HG03196 (cell line): ENCODE results near the gene TBC1D20.
"Not testable (repeated sequence)": the region's sequence is repeated elsewhere in the genome, so short reads cannot be mapped to it uniquely, and the experiment has no call there.

ENCODE experiments used
- ATAC-seq: cut with Tn5 transposase; IDR thresholded peaks from one replicate; pipeline ENCODE4 v1.9.1; 2021; ENCODE audit not compliant: unreplicated experiment

TBC1D20 gene

DNA sequence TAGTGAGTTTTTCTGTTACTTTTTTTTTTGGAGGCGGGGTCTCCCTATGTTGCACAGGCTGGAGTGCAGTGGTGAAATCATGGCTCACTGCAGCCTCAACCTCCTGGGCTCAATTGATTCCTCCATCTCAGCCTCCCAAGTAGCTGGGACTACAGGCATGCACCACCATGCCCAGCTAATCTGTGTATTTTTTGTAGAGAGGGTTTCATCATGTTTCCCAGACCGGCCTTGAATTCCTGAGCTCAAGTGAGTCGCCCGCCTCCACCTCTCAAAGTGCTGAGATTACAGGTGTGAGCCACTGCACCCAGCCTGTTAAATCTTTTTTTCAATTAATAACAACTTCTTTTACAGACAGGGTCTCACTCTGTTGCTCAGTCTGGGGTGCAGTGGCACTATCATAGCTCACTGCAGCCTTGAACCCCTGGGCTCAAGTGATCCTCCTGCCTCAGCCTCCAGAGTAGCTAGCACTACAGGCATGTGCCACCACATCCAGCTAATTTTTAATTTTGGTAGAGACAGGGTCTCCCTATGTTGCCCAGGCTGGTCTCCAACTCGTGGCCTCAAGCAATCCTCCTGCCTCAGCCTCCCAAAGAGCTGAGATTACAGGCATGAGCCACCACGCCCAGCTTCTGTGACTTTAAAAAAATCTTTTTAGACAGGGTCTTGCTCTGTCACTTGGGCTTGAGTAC lies 14.4 kb upstream of the TBC1D20 start:
- ATAC-seq = not testable (repeated sequence)

DNA sequence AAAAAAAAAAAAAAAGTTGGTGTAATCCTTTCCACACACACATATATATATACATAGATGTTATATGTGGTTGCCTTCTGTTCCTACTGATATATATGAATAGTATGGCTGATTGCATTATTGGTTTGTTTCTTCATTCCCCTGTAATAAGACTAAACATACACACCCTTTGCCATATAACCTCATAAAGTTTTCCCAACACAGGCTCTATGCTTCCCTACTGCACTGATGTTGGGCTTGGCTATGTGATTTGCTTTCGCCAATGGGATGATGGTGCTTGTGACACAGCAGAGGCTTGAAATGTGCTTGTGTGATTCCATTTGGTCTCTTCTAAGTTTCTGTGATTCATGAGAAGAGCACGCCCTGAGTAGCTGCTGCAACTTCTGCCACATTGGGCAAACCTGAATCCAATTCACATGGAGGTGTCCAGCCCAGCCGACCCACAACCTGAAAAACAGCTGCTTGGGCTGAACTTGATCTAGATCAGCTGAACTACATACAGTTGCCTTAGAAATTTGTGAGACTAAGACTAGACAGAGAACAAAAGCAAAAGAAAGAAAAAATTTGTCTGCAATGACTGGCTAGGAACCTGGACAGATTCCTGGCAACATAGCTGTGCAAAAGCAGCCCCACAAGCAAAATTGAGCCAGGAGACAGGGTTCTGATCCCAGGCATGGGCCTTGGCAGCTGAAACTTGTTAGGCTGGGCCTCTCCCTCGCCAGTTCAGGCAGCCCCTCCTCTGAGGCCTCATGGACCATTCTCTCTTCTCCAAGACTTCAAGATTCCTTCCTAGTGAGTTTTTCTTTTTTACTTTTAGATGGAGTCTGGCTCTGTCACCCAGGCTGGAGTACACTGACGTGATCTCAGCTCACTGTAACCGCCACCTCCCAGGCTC lies 13.4 kb upstream of the TBC1D20 start:
- ATAC-seq = no peak

DNA sequence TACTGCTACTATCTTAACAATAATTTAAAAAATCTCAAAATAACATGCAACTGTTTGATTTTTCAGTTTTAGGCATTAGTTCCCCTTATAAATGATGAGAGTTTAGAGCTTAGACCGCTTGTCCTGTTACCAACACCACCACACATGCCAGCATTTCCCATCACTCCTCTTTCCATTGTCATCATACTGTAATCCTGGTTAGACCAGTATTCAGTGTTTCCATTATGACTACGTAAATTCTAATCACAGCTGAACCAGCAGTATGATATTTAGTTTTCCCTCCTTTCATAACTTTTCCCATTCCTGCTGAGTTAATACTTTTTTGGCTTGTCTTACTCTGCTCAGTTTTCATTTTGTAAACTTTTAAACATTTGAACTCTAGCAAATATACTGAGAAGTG lies 12.2 kb upstream of the TBC1D20 start:
- ATAC-seq = no peak

DNA sequence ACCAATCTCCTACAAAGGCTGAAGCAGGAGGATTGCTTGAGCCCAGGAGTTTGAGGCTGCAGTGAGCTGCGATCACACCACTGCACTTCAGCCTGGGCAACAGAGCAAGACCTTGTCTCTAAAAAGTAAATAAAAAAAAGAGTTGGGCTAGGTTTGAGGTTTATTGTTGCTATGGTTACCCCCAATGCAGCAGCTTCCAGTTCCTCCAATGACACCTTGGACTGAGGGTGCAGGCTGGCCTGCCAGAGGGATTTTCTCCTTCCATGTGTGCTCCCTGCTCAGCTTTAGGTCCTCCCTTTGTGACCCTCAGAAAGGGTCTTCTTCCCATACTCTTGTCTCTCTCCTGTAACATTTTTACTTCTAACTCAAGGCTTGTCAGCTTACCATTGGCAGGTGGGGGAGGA lies 10.6 kb upstream of the TBC1D20 start:
- ATAC-seq = no peak

DNA sequence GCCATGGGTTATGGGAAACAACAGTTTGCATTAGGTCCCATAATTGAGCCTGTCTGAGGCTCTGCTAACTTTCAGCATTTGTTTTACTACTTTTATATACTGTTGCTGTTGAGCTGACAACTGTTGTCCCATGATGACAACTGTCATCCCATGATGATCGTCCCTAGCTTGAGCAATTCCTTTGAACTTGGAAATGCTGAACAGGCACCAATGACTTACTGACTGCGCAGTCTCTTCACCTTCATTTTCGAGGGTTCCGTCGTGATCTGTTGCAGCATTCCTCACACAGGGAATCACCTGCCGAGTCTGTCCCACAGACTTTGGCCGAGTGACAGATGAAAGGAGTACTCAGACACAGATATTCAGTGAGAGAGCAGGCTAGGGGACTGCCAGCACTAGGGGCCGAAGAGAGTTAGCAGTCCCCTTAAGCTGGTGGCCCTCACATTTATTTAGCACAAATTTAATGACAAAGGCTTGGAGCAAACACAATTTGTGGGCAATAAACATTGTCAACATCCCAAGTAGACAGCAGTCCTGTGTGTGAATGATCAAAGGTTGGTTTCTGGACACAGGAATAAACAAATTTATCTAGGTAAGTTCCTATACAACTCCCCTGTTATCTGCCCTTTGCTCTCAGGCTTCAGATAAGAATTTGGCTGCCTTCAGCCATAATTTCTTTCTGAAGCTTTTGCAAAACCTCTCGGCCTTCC lies 10.0 kb upstream of the TBC1D20 start:
- ATAC-seq = no peak

DNA sequence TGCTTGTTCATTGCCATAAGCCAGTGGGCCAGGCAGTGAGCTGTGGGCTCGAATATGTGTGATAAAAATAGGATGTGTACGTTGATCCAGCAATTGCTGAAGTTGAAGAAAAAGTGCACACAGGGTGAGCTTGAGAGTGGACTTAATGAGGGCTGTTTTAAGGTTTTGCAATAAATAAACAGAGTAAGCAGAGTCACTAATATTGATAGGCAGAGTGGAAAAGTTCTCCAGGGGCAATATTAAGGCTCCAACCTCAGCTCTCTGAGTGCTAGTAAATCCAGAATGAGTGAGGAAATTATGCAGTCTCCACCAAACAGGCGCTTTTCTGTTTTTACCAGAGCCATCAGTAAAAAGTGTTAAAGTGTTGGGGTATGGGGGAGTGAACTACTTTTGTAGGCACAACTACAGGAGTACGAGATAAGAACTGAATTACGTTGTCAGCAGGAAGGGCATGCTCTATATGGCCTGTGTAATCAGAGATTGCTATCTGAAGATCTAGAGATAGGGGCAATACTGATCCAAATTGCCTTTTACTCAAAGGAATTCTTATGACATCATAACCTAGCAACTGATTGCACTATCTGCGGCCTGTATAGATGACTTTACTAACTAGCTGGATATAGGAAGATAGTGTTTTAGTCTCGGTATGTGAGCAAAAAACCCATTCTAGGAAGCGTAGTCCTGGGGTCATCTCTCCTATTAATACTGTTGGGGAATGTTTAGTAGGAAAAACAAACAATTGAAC lies 7.6 kb upstream of the TBC1D20 start:
- no peak for ATAC-seq

DNA sequence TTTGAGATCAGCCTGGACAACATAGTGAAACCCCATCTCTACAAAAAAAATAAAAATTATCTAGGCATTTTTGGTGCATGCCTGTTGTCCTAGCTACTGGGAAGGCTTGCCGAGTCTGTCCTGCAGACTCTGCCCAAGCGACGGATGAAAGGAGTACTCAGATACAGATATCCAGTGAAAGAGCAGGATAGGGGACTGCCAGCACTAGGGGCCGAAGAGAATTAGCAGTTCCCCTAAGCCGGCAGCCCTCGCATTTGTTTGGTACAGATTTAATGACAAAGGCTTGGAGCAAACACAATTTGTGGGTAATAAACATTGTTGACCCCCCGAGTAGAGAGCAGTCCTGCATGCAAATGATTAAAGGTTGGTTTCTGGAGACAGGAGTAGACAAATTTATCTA lies 5.4 kb upstream of the TBC1D20 start:
- ATAC-seq = no peak

DNA sequence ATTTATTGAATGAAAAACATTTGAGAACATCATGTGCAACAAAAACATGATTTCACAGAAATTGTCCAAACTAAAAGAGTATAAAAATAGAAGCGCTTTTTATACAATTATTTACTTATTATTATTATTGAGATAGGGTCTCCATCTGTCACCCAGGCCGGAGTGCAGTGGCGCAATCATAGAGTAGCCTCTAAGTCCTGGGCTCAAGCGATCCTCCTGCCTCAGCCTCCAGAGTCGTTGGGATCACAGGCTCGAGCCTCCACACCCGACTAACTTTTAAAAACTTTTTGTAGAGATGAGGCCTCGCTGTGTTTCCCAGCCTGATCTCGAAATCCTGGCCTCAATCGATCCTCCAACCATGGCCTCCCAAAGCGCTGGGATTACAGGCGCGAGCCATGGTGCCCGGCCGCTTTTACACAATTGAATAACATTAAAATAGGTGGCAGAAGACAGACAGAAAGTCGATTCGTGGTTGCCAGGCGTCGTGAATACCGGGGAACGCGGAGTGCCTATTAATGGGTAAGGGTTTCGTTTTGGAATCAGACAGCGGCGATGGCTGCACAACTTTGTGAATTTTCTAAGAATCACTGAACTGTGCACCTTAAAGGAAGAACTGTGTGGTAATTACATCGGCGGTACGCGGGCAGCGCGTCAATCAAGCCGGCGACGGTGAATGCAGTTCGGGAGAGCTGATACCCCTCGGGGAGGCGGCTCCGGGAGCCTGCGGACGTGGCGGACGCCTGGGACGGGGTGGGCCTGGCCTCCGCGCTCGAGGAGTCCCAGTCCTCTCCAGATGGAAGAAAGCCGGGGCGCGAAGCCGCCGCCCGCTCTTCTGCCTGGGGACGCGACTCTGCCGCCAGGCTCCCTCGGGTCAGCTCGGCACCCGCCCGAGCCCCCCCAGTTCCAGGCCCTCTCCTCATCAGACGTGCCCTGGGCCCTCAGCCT lies 807 bp downstream of the TBC1D20 start:
- ATAC-seq = peak; percentile 37

DNA sequence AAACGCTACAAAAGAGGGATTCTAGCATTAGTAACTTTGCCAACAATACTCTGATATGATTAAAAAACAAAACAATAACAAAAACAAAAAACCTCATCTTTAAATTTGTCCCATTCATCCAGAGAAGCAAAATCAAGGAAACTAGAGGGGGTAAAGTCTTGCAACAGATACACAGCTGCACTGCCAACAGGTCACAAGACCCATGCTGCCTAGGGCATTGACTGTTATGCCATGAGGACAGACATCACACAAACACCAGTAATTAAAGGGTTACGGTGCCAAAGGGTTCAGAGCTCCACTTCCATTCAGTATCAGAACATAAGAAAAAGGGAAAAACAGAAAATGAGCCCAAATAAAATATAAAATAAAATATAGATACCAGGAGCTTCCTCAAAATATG lies 1.6 kb downstream of the TBC1D20 start:
- no peak for ATAC-seq

DNA sequence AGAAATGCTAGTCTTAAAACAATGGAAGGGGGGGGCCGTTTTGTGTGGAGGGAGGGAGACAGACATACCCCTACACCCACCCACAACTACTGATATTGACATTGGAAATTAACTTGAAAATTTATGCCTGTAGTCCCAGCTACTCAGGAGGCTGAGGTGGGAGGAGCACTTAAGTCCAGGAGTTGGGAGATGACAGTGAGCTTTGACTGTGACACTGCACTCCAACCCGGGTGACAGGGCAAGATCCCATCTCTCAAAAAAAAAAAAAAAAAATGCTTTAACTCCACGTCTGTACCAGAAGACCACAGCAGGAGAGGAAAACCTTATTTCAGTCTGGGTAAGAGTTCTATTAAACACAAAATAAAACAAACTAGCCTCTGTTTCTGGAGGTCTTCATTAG lies 2.2 kb downstream of the TBC1D20 start:
- ATAC-seq = no peak

DNA sequence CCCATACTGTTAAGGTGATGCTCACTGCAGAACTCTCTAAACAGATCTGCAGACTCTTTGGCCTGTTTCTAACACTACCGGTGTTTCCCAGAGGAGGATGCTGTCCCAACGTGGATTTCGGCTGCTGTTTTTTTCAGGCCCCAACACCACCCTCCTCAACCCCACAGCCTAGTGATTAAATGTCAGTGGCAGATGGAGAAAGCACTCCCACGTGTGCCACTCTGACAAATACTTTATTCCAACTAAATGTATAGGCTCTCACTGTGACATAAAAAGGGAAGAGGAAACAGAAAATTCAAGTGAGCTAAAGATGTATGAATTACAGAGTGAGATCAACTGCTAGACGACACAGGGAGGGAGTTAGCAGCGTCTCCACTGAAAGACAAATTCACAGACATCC lies 3.6 kb downstream of the TBC1D20 start:
- no peak for ATAC-seq

DNA sequence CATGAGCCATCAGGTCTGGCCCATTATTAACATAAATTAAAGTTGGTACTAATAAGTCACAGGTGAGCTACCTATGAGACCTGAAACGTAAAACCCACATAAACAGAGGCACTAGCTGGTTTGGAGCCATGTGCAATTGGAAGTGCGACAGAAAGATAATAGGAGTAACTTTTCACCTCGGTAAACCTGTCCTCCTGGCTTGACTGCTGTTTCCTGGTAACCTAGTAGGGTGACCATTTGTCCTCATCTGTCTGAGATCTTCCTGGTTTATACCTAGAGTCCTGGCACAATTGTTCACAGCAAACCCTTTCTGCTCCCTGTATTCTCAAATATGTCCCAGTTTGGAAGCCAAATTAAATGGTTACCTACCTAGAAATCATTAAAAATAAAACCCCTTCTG lies 7.4 kb downstream of the TBC1D20 start:
- ATAC-seq = no peak

DNA sequence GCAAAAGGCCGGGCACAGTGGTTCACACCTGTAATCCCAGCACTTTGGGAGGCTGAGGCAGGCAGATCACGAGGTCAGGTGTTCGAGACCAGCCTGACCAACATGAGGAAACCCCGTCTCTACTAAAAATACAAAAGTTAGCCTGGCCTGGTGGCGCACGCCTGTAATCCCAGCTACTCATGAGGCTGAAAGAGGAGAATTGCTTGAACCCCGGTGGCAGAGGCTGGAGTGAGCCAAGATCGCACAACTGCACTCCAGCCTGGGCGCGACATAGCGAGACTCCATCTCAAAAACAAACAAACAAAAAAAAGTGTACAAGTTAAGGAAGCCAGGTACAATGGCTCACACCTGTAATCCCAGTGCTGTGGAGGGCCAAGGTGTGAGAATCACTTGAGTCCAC lies 10.3 kb downstream of the TBC1D20 start:
- not testable (repeated sequence) for ATAC-seq

DNA sequence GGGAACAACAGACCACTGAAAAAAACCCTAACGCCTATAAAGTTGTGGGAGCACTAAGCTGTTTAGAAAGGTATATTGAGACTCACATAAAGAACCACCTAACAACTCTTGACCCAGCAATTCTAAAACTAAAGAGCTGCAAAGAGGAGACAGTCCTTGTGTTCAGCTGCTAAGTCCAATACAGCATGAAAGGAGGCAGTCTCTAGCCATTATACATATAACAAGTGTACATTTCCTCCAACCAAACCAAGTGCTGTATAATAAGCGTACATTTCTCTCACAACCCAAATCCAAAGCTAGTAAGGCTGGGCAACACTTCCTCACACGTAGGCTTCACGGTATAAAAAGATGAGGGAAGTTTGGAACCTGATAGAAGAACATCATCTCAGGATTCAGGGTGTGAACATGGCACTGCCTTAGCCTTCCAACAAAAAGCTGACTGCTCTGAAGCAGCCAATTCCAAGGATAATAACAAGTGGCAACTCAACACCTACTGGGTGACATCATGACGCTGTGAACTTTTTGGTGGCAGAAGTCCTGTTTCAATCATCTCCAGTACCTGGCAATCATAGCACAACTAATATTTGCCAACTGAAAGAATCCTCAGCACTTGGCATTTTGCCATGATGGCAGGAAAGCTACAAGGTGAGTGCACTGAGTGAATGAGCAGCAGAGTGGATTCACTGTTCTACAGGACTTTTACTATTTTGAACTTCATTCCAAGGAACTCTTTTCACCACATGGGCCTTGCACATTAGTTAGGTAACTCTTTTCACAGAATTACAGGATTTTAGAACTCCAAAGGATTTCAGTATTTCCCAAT lies 16.6 kb downstream of the TBC1D20 start:
- no peak for ATAC-seq

DNA sequence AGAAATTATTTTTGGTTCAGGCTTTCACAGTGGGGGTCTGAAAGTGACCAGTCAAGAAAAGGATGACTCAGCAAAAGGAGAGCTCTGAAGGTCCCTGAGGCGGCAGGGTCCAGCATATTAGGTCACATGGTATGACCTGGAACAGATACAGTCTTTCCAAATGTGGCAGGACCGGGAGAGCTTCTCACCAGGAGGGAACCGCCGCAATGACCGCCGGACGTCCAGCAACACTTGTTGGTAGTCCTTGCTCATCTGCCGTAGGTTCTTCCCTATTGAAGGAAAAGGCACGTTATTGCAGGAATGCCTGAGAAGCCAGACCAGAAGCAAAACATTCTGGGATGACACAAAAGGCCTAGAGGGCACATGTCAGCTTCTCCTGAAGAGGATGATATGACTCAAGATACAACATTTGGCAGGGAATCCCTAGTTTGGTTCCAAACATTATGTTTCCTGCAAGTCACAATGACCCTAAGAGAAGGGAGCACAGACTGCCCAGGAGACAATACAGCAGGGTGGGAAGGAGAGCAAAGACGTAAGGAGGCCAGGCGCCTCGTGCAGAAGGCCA lies 17.4 kb downstream of the TBC1D20 start:
- ATAC-seq = no peak

DNA sequence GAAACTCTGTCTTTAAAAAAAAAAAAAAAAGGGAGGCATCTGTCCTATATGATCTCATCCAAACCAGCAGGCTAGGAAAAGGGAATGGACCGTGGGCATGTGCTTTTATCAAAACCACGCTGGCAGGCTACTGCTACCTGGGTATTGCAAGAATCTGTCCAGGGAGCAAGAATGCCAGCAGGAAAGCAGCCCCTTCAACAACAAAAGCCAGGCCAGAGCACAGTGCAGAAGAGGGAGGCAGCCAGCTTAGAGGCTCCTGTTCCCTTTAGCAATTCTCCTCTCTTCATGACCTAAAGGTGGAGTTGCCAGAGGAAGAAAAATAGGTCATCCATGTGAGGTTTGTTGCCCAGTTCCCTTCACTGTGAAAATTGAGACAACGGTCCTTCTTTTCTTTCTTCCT lies 18.2 kb downstream of the TBC1D20 start:
- no peak for ATAC-seq

DNA sequence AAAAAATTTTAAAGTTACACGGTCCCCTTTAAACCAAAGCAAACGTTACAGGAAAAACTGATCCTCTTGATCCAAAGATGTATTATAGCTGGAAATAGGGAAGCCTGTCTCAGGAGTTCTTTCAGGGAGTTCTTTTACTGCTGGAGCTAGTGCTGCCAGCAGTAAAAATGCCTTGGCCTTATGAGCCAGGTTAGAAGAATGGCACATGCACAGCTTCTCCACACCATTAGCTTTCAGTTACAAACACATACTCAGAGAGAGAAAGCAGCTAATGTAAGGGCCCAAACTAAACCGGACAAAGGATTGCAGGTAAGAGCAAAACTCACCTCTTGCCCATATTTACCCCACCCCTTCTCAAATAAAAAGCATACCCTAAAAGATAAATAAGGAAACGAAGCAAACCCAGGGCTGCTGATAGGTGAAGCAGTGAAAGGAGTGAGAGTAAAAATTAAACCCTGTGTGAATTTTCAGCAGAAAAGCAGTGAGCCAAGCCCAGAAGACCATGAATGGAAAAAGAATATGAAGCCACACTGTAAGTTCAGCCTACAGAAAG lies 19.0 kb downstream of the TBC1D20 start:
- ATAC-seq = no peak

DNA sequence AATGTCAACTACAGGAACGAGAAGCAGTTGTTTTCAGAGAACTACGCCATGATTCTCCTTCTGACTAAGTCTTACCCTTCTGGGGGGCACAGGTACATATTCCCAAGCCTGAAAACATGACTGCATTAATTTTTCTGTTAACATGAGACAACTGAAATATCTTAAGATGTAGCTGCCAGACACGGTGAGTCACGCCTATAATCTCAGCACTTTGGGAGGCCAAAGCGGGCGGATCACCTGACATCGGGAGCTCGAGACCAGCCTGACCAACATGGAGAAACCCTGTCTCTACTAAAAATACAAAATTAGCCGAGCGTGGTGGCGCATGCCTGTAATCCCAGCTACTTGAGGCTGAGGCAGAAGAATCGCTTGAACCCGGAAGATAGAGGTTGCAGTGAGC lies 21.7 kb downstream of the TBC1D20 start:
- no peak for ATAC-seq

DNA sequence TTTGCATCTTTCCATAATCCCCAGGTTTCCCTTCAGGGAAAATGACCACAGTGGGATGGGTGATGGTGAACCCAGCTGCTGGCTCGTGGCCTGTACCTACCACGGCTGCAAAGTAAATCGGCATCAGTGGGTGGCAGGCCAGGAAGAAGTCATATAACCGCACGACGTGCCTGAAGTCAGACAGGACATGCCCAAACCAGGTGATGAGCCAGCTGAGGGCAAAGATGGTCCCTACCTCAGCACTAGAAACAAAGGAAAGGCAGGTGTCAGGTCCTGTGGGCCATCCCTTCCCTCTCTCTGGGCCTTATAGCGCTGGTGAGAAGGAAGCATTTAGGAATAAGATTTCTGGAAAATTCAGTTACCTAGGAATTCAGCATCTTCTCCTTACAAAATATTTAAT lies 22.2 kb downstream of the TBC1D20 start:
- ATAC-seq = no peak
